Inflammatory macrophage treated with lipopolysaccharide for 1 hour (primary cell): ENCODE measurements around the gene FTSJ1.
"Not testable (repeated sequence)": the region's sequence is repeated elsewhere in the genome, so short reads cannot be mapped to it uniquely, and the experiment has no call there.

ENCODE experiments used
- DNase-seq, 2 donors: peaks; one replicate each; pipeline ENCODE4 v3.0.0-alpha.2; 2020 to 2022

The FTSJ1 gene

GRCh38 chrX:48475774-48476577, at the start of gene FTSJ1:
Gene FTSJ1 (plus strand): TSS chrX:48476199. CDS start chrX:48478048, 1,849 bp downstream.
- DNase-seq, result peak; percentile 71 to 82

- DNase-seq, result not testable (repeated sequence)
These were observed 48.8 kb upstream of the FTSJ1 start for GRCh38 chrX:48427027-48427716.

- not testable (repeated sequence) for DNase-seq
These were observed 46.4 kb upstream of the FTSJ1 start for GRCh38 chrX:48429606-48430005.

GRCh38 chrX:48430166-48430565, 45.8 kb upstream of the FTSJ1 start:
- DNase-seq, result not testable (repeated sequence)

GRCh38 chrX:48433713-48434112, 42.3 kb upstream of the FTSJ1 start:
- not testable (repeated sequence) for DNase-seq

GRCh38 chrX:48447201-48447600, 28.8 kb upstream of the FTSJ1 start:
- DNase-seq, result not testable (repeated sequence)

- no peak for DNase-seq
These were observed 25.9 kb upstream of the FTSJ1 start for GRCh38 chrX:48450076-48450475.

GRCh38 chrX:48451708-48452107, 24.3 kb upstream of the FTSJ1 start:
- DNase-seq, result no peak

GRCh38 chrX:48456628-48457331, 19.2 kb upstream of the FTSJ1 start:
- no peak for DNase-seq

GRCh38 chrX:48458711-48459110, 17.3 kb upstream of the FTSJ1 start:
- no peak for DNase-seq

- DNase-seq, result no peak
These were observed 16.5 kb upstream of the FTSJ1 start for GRCh38 chrX:48459483-48459882.

- DNase-seq, result no peak
These were observed 16.0 kb upstream of the FTSJ1 start for GRCh38 chrX:48460031-48460430.

GRCh38 chrX:48460606-48461005, 15.4 kb upstream of the FTSJ1 start:
- DNase-seq, result no peak

- DNase-seq, result no peak
These were observed 14.2 kb upstream of the FTSJ1 start for GRCh38 chrX:48461830-48462229.

GRCh38 chrX:48465336-48465933, 10.6 kb upstream of the FTSJ1 start:
- DNase-seq, result no peak

GRCh38 chrX:48466696-48467095, 9.3 kb upstream of the FTSJ1 start:
- no peak for DNase-seq

- DNase-seq, result no peak
These were observed 8.7 kb upstream of the FTSJ1 start for GRCh38 chrX:48467281-48467761.

- DNase-seq, result no peak
These were observed 7.7 kb upstream of the FTSJ1 start for GRCh38 chrX:48468247-48468671.

GRCh38 chrX:48468693-48469691, 7.0 kb upstream of the FTSJ1 start:
- no peak for DNase-seq

GRCh38 chrX:48470110-48470832, 5.7 kb upstream of the FTSJ1 start, which contains the start of gene SLC38A5:
Gene SLC38A5 (minus strand): TSS chrX:48470260. CDS start chrX:48467924, 2,336 bp downstream.
- DNase-seq, result no peak

GRCh38 chrX:48470833-48471118, 5.2 kb upstream of the FTSJ1 start:
- no peak for DNase-seq
